ENCODE results near the gene ZNF587.
"Not testable (repeated sequence)": the region's sequence is repeated elsewhere in the genome, so short reads cannot be mapped to it uniquely, and the experiment has no call there.

The ZNF587 gene

DNA sequence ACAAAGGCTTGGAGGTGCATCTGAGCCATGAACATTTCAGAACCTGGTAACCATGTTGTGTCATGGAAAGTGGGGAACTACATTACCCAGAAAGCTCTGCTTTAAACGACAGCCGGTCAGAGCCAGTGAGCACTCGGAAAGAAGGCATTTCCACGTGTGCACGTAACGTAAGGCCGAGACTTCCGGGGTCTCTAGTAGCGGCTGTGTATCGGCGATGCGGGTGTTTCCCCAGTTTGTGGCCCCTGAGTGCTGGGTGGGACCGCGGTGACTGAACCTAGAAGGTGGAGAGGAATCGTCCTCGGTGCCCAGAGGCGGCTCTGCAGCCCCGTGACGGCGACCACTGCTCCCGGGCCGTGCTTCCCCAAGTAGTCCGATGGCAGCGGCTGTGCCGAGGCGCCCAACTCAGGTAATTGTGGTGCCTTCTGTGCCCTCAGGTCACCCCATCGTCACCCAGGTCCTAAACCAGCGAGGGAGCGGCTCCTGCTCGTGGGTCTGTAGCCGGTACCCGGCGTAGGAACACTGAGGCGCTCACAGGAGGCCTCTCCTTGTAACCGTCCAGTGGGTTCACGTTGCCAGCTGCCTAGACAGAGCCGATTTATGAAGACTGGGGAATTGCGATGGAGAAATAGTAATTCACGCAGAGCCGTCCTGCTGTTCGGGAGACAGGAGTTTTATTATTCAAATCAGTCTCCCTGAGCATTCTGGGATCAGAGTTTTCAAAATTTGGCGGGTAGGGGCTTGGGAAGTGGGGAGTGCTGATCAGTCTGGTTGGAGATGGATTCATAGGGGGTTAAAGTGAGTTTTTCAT, at the start of gene ZNF587:
ZNF587 (plus strand) TSS at position 194 of the 808 bp plus-strand sequence; CDS start at position 374, 180 bp downstream.
- DNase-seq (ENCODE audit: low spot score), result peak; percentile 75

GRCh38 chr19:57800696-57801095, 49.0 kb upstream of the ZNF587 start:
- DNase-seq (ENCODE audit: low spot score), result no peak

DNA sequence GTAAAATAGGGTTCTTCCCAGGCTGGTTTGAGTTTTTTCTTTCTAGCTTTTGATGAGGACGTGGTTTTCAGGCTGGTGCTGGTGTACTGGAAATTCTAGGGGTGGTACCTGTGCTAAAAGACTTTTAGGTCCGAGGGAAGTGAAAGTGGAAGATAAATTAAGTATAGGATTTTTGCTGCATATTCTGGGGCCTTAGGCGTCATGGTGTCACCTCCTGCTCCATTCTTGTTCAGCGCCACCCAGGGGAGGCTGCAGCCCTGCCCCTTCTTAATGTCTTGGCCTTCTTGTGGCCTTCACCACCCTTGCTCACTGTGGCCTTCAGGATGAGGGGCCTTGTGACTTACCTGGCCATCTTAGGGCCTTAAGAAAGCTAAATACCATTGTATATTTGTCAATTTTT, 47.4 kb upstream of the ZNF587 start:
- DNase-seq (ENCODE audit: low spot score), result no peak

GRCh38 chr19:57803265-57803593, 46.4 kb upstream of the ZNF587 start:
- no peak for DNase-seq (ENCODE audit: low spot score)

GRCh38 chr19:57803594-57804325, 45.9 kb upstream of the ZNF587 start:
- peak; percentile 53 for DNase-seq (ENCODE audit: low spot score)

- no peak for DNase-seq (ENCODE audit: low spot score)
These were observed 42.1 kb upstream of the ZNF587 start for GRCh38 chr19:57807541-57807940.

DNA sequence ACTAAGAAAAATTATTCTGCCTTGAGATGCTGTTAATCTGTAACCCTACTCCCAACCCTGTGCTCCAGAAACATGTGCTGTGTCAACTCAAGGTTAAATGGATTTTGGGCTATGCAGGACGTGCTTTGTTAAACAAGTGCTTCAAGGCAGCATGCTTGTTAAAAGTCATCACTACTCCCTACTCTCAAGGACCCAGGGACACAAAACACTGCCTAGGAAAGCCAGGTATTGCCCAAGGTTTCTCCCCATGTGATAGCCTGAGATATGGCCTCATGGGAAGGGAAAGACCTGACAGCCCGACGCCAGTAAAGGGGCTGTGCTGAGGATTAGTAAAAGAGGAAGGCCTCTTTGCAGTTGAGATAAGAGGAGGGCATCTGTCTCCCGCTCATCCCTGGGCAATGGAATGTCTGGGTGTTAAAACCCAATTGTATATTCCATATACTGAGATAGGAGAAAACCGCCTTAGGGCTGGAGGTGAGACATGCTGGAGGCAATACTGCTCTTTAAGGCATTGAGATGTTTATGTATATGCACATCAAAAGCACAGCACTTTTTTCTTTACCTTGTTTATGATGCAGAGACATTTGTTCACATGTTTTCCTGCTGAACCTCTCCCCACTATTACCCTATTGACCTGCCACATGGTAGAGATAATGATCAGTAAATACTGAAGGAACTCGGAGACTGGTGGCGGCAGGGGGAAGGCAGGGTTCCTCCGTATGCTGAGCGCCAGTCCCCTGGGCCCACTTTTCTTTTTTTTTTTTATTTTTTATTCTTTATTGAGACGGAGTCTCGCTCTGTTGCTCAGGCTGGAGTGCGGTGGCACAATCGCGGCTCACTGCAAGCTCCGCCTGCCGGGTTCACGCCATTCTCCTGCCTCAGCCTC, 39.0 kb upstream of the ZNF587 start:
- not testable (repeated sequence) for DNase-seq (ENCODE audit: low spot score)

DNA sequence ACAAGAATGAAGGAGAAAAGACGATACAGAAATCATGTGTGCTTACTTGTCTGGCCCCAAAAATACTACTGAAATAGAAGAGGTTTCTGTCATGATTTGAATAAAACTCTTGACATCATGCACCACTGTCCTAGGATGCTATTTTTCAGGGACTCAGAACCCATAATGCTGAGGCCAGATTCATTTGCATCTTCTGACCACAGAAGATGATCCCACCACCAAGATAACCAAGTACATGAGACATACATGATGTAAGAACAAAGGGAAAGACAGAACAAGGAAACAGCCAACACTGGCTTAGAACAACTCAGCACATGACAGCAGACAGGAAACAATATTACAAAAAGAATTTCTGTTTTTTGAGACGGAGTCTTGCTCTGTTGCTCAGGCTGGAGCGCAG, 37.4 kb upstream of the ZNF587 start:
- DNase-seq (ENCODE audit: low spot score), result no peak

- DNase-seq (ENCODE audit: low spot score), result not testable (repeated sequence)
These were observed 36.5 kb upstream of the ZNF587 start for GRCh38 chr19:57812975-57813820.

GRCh38 chr19:57813919-57814504, 35.6 kb upstream of the ZNF587 start:
- no peak for DNase-seq (ENCODE audit: low spot score)

DNA sequence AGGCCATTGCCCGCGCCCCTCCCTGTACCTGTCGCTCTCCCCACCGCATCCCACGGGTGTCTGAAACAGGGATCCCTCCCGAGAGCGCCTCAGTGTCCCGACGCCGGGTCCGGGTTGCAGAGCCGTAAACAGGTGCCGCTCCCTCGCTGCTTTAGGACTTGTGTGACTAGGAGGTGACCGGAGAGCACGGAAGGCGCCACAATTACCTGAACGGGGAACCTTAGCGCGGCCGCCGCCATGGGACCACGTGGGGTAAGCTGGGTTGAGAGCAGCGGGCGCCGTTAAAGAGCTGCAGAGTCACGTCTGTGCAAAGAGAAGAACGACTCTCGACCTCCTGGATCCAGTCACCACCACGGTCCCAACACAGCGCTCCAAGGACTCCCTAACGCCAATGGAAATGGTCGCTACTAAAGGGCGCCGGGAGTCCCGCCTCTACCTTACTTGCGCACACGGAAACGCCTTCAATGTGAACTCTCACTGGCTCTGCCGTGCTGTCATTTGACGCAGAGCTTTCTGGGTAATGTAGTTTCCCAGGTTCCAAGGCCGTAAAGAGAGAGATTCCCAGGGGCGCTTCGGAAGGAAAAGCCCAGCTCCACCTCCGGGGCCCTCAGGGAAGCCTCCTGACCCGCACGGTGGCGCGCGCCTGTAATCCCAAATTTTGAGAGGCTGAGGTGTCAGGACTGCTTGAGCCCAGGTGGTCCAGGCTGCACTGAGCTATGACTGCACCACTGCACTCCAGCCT, 35.0 kb upstream of the ZNF587 start, which contains the start of gene ZNF552:
ZNF552 (minus strand) TSS at position 409 of the 742 bp plus-strand sequence; CDS start at position 239, 170 bp downstream.
- peak; percentile 92 for DNase-seq (ENCODE audit: low spot score)

GRCh38 chr19:57815247-57816075, 34.2 kb upstream of the ZNF587 start:
- DNase-seq (ENCODE audit: low spot score), result no peak

DNA sequence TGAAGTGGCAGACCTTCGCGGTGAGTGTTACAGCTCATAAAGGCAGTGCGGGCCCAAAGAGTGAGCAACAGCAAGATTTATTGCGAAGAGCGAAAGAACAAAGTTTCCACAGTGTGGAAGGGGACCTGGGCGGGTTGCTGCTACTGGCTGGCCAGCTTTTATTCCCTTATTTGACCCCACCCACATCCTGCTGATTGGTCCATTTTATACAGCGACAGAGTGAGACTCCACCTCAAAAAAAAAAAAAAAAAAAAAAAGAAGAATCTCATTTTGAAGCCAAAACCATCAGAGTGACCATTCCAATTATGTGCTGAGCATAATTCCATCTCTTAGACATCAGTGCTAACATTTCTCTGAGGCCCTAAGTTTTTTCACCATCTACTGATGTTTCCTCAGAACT, 33.0 kb upstream of the ZNF587 start:
- DNase-seq (ENCODE audit: low spot score), result no peak

GRCh38 chr19:57817976-57818375, 31.7 kb upstream of the ZNF587 start:
- DNase-seq (ENCODE audit: low spot score), result no peak

DNA sequence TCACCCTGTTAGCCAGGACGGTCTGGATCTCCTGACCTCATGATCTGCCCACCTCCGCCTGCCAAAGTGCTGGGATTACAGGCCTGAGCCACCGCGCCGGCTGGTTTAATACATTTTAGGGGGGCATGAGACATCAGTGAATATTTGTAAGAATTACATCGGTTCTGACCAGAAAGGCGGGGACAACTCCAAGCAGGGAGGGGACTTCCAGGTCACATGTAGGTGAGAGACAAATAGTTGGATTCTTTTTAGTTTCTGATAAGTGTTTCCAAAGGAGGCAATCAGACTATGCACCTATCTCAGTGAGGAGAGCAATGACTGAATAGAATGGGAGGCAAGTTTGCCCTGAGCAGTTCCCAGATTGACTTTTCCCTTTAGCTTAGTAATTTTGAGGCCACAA, 31.3 kb upstream of the ZNF587 start:
- no peak for DNase-seq (ENCODE audit: low spot score)

DNA sequence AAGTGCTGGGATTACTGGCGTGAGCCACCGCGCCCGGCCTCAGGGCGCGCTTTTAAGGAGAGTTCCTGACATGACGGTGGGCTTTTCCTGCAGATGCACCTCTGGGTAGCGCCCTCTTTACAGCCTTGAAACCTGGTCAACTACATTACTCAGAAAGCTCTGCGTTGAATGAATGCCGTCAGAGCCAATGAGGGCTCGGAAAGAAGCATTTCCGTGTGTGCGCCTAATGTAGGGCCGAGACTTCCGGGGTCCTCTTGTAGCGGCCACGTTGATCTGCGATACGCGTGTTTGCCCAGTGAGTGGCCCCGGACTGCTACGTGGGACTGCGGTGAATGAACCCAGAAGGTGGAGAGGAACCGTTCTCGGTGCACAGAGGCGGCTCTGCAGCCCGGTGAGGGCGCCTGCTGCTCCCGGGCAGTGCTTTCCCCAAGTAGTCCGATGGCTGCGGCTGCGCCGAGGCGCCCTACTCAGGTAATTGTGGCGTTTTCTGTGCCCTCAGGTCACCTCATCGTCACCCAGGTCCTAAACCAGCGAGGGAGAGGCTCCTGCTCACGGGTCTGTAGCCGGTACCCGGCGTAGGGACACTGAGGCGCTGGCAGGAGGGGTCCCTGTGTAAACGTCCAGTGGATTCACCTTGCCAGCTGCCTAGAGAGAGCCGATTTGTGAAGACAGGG, 30.0 kb upstream of the ZNF587 start:
- DNase-seq (ENCODE audit: low spot score), result peak; percentile 96

- no peak for DNase-seq (ENCODE audit: low spot score)
These were observed 29.1 kb upstream of the ZNF587 start for GRCh38 chr19:57820599-57820998.

- not testable (repeated sequence) for DNase-seq (ENCODE audit: low spot score)
These were observed 28.6 kb upstream of the ZNF587 start for GRCh38 chr19:57821095-57821494.

GRCh38 chr19:57821501-57821900, 28.2 kb upstream of the ZNF587 start:
- not testable (repeated sequence) for DNase-seq (ENCODE audit: low spot score)
